Hepatic stellate cell (primary cell): ENCODE results near the gene CHERP.
"Not testable (repeated sequence)": the region's sequence is repeated elsewhere in the genome, so short reads cannot be mapped to it uniquely, and the experiment has no call there.

ENCODE experiments used
- DNase-seq: peaks from one replicate; pipeline ENCODE4 v3.0.0; 2011; ENCODE audit warnings: low spot score

The CHERP gene

DNA sequence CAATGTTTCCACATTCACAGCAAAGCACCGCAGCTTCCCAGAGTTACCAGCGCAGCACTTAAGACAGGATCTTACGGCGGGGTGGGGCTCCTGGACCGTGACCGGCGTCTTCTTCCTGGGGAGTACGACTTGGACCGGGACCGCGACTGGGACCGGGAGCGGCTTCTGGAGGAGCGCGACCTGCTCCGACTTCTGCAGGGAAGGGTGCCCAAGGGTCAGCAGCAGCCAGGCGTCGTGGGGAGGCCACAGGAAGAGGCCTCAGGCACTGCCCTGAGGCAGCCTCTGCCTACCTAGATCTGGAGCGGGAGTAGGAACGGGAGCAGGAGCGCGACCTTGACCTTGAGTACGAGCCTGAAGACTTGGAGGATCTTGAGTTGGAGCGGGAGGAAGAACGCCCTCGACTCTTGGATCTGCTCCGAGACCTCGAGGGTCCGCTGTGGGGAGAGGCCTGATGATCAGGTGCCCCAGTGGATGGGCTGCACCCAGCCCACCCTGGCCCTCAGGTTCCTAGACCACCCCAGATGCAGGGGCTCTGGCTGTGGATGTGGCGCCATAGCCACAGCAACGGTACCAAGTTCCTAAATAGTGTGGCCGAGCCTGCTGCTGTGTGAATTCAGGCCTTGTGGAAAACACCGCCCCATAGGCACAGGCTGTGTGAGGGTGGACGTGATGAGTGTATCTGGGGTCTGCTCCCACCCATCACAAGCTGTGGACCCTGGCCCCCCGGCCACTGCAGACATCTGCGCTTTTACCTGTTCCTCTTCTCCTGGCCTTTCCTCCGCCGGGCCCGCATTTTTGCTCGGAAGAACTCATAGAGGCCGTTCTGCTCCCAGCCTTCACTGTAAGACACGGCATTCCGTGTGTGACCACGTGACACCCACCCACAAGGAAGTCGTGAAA is 21.9 kb downstream of the CHERP start:
- no peak for DNase-seq

DNA sequence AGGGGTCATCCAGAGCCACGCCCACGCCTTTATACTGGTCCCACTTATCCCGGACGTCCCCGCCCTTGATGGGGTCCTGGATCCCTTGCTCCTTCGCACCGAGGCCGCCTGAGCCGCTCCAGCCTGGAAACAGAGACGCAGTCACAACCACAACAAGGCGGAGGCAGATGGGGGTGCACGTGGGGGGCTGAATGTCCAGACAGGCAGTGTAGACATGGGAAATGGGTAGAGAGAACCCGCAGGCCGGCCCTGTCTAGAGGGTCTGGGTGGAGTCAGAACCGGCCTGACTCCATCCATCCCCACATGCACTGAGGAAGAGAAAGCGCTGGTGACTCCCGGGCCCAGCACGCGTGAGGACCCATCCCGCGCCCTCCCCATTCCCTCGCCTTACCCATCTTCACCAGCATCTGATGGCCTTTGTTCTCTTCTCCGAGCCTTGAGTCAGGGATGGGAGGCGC is 23.0 kb downstream of the CHERP start:
- no peak for DNase-seq

DNA sequence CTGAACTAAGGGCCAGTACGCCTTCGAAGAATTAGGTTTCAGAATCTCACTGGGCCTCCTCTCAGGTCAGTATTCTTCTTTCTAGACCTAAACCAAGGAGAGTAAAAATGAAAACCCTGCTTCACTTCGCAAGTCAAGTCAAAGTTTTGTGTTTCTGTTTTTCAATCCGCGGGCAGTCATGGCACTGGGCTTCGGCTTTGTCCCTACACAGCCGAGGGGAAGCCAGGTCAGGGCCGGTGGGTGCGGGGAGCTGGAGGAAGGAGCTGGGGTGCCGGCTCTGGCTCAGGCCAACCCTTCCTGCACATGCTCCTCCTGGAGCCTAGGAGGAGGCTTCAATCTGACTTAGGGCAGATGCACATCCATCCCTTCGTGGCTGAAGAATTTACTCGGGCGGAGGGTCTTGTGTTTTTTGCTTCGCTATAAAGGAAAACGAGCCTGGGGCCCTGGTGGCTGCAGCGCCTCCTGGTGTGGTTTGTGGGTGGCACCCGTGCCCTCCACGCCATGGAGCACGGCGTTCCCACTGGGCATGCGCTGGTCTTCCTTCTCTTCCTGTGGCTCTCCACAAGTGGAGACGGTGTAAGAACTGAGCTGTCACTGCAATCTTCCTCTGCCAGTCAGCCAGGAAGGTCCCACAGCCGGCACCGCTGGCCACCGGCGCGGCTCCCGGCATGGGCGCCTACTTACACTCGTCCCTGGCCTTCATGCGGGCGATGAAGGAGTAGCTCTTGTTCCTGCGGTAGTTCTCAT is 23.6 kb downstream of the CHERP start:
- no peak for DNase-seq

GRCh38 chr19:16518061-16518460 is 24.2 kb downstream of the CHERP start:
- DNase-seq: no peak

DNA sequence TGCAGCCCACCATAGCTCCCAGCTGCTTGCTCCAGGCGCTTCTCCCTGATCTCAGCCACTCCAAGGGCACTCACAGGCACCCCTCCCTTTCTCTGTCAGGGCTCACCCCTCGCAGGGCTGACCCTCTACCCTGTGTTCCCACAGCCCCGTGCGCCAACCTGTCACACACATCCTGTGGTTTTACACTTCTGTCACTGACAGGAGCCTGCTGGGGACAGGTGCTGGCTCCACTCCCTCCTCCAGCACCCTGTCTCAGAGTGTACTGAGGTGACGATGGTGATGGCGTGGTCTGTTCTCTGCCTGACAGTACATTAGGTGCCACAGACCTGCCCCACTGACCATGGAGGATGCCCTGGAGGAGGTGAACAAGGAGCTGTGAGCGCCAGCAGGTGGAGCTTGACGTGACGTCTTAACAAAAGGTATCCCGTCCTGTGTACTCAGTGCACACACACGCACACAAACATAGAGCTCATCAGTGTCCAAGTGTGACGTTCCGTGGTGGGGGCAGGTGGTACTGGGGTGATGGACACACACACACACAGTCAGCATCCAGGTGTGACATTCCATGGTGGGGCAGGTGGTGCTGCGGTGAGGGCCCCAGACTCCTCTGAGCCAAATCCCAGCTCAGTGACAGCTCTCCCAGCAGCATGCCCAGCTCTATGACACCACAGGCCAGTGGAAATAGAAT is 25.2 kb downstream of the CHERP start:
- DNase-seq: no peak

- DNase-seq: no peak
Measured at GRCh38 chr19:16516381-16516780, 25.9 kb downstream of the CHERP start.

DNA sequence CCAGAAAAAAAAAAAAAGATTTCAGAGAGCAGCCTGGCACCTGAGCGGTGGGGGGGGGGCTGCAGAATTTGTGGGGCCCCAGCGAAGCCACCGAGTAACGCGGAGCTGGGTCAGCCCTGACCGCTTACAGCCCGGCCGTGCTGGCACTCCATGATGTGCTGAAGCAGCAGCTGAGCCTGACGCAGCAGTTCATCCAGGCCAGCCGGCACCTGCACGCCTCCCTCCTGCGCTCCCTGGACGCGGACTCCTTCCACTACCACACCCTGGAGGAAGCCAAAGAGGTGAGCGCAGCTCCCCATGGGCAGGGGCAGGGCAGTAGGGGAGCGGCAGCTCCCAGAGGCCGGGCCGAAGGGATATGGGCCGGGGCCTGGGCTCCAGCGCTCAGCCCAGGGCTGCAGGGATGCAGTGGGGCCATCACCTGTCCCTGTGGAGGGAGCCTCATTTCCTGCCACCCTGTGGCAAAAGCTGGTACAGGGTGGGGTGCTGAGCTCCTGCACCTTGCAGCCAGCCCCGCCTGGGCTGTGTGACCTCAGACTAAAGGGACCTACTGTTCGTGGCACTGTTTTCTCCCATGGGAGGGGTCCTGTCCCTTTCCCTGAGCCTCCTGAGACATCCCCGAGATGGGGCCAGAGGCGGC is 27.7 kb downstream of the CHERP start:
- DNase-seq: no peak

DNA sequence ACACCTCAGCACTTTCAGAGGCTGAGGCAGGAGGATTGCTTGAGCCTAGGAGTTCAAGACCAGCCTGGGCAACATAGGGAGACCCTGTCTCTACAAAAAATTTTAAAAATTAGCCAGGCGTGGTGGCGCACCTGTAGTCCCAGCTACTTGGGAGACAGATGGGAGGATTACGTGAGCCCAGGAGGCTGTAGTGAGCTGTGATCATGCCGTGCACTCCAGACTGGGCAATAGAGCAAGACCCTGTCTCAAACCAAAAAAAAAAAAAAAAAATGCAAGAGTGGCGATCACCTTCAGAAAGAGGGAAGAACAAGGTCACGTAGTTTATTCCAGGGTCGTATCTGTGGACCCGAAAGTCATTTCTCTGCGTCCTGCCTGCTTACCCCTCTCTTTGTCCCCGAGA is 29.6 kb downstream of the CHERP start:
- DNase-seq: not testable (repeated sequence)

DNA sequence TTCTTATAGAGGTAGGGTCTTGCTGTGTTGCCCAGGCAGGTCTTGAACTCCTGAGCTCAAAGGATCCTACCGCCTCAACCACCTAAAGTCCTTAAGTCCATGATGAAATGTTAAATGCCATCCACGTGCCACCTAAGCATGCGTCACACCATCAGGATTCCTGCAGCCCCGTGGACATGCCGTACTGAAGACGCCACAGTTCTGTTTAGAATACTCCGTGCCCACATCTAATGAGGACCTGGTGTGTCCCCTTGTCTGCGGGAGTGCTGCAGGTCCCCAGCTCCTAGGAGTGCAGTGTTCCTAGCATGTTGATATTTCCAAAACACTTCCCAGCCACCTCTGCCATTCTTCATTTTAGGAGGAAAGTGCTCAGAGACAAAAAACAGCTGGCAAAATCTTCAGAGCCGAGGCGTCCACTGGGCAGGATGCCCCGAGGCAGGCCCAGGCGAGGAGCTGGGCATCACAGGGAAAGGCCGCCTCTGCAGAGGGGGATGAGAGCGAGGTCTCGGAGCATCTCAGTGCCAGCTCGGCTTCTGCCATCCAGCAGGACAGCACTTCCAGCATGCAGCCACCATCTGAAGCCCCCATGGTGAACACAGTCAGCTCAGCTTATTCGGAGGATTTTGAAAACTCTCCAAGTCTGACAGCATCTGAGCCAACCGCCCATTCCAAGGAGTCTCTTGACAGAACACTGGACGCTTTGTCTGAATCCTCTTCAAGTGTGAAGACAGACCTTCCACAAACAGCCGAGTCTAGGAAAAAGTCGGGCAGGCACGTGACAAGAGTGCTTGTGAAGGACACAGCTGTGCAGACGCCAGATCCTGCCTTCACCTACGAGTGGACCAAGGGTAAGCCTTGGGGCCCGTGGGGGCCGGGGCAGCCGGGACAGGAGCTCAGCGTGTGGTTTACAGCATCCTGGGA is 32.8 kb downstream of the CHERP start:
- no peak for DNase-seq

- DNase-seq: no peak
Measured at GRCh38 chr19:16508546-16508945, 33.7 kb downstream of the CHERP start.

DNA sequence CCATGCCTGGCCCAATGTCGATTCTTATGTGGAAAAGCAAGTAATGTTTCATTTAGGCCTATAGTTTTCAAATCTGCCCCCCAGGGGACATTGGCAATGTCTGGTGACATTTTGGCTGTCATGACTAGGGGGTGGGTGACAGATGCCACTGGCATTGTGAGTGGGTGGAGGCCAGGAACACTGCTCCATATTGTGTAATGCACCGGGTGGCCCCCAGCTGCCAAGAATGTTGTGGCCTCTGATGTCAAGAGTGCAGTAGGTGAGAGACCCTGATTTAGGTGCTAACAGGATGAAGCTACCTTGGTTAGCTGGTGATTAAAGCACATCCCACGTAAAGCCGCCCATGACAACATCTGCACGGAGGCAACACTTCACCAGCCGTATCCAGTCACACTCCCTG is 35.3 kb downstream of the CHERP start:
- no peak for DNase-seq

GRCh38 chr19:16506161-16506560 is 36.1 kb downstream of the CHERP start:
- DNase-seq: not testable (repeated sequence)

DNA sequence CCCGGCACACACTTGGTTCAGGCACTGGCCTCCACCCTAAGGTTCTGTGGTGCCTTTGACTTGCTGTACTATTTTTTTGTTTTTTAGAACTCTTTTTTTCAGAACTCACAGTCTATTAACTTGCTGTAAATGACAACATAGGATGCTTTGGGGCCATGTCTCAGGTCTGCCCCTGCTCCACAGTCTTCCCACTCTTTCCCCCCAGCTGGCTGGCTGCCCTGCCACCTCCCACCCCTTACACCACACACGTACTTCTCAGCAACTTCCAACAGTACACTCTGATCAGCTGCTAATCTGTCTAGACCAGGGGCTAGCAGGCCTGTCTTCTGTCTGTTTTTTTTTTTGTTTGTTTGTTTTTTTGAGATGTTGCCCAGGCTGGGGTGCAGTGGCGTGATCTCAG is 38.0 kb downstream of the CHERP start:
- DNase-seq: no peak

DNA sequence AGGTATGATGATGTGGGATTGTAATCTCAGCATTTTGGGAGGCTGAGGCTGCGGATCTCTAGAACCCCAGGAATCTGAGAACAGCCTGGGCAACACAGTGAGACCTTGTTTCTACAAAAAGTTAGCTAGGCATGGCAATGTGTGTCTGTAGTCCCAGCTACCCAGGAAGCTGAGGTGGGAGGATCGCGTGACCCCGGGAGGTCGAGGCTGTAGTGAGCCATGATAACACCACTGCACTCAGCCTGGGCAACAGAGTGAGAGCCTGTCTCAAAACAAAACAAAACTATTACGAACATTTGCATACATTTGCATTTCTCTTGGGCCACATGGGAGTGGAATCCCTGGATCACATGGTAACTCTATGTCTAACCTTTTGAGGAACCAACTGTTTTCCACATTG is 44.4 kb downstream of the CHERP start:
- DNase-seq: no peak

DNA sequence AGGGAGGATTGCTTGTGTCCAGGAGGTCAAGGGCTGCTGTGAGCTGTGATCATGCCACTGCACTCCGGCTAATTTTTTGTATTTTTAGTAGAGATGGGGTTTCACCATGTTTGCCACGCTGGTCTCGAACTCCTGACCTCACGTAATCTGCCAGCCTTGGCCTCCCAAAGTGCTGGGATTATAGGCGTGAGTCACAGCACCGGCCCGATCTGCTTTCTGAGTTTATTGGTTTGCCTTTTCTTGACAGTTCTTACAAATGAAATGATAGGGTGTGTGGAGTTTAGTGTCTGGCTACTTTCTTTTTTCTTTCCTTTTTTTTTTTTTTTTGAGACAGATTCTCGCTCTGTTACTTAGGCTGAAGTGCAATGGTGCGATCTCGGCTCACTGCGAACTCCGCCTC is 45.2 kb downstream of the CHERP start:
- no peak for DNase-seq

DNA sequence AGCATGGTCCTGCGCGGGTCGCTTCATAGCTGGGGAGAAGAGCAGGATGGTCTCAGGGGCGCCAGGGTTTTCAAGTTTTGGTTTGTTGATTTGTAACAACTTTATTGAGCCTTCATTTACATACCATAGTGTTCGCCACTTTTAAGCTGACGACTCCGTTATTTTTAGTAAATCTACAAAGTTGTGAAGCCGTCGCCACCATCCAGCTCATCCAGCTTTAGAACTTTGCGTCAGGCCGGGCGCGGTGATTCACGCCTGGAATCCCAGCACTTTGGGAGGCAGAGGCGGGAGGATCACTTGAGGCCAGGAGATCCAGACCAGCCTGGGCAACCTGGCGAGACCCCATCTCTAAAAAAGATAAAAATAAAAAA is 45.6 kb downstream of the CHERP start:
- DNase-seq: no peak

DNA sequence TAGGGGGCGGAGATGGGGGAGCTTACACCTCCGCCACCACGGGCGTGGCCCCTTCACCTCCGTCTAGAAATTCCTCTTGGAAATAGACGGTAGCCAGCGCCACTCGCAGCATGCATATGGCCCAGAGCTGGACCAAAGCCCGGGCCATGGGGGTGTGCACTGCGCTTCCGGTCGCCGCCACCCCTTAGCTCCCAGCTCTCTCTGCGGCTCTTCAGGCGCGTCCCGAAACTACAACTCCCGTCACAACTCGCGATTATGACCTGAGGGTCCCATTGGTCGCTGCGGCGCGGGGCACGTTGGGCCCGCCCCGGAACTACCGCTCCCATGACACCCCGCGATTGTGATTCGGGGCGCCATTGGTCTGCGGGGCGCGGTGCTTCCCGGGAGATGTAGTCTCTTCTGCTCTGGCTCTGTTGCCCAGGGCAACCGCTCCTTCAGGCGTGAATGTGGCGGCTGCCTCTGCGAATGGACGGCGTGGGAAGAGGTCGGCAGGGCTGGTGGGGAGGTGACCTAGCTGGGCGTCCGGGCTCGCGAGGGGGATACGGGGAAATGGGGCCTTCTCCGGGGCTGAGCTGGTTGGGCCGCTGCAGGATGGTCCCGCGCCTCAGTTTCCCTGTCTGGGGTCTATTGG is 46.1 kb downstream of the CHERP start, which contains the start of the genes C19orf44 and CALR3:
Gene C19orf44, plus strand, starts transcription at position 413 of the 631 bp plus-strand sequence. CDS start 4,399 bp downstream, outside the sequence.
Gene CALR3, minus strand, starts transcription at position 186 of the 631 bp plus-strand sequence. Its CDS starts 38 bp downstream, at position 148.
- DNase-seq: peak; percentile 98

DNA sequence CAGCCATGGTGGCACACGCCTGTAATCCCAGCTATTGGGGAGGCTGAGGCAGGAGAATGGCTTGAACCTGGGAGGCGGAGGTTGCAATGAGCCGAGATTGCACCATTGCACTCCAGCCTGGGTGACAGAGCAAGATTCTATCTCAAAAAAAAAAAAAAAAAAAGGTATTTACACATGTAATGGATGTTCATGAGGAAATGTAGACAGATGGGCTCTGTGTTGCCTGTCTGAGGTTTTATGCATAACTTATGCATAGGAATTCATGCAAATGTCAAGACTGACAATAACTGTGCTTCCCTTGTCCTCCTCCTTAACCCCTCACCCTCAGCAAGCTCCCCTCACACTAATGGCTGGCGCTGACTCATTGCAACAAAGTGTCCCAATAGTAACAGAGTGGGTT is 55.8 kb downstream of the CHERP start:
- not testable (repeated sequence) for DNase-seq

DNA sequence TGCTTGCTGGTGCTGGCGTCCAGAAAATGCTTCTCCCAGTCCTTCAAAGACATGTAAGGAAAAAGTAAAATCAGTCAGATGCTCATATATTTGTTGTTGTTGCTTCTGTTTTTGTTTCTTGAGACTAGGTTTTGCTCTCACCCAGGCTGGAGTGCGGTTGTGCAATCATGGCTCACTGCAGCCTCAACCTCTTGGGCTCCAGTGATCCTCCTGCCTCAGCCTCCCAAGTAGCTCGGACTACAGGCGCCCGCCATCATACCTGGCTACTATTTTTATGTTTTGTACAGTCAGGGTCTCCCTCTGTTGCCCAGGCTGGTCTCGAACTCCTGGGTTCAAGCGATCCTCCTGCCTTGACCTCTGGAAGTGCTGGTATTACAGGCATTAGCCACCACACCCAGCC is 59.5 kb downstream of the CHERP start:
- no peak for DNase-seq

DNA sequence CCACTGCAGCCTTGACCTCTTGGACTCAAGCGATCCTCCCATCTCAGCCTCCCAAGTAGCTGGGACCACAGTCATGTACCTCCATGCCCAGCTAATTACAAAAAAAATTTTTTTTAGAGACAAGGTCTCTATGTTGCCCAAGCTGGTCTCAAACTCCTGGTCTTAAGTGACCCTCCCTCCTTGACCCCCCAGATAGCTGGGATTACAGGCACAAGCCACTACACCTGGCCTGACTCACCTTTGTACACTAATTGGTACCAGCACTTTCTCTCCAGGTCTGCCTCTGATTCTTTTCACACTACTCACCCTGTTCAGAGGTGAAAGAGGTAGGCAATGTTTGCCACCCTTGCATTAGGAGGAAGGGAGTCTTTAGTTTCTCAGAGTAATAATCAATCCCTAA is 64.9 kb downstream of the CHERP start:
- DNase-seq: no peak
